GM21717 (cell line): ENCODE measurements around the gene DLX4.

Experiments
- ATAC-seq: cut with Tn5 transposase; IDR thresholded peaks from one replicate; pipeline ENCODE4 v1.9.1; 2021; ENCODE audit warnings: mild to moderate bottlenecking, moderate library complexity; ENCODE audit not compliant: unreplicated experiment

DLX4 gene

GRCh38 chr17:49969134-49969759 lies at the start of gene DLX4:
Gene DLX4, plus strand, starts transcription at chr17:49969190. Its CDS starts 279 bp downstream, at chr17:49969469.
- ATAC-seq = no peak

GRCh38 chr17:49920030-49920769 lies 48.8 kb upstream of the DLX4 start:
- no peak for ATAC-seq

- no peak for ATAC-seq
These were observed 46.9 kb upstream of the DLX4 start for GRCh38 chr17:49922095-49922494.

- no peak for ATAC-seq
These were observed 44.9 kb upstream of the DLX4 start for GRCh38 chr17:49924116-49924515.

- ATAC-seq = no peak
These were observed 44.4 kb upstream of the DLX4 start for GRCh38 chr17:49924589-49924988.

- ATAC-seq = no peak
These were observed 43.1 kb upstream of the DLX4 start for GRCh38 chr17:49925921-49926320.

GRCh38 chr17:49926886-49927285 lies 42.1 kb upstream of the DLX4 start:
- no peak for ATAC-seq

GRCh38 chr17:49928126-49928800 lies 40.7 kb upstream of the DLX4 start:
- no peak for ATAC-seq

- ATAC-seq = no peak
These were observed 40.0 kb upstream of the DLX4 start for GRCh38 chr17:49928837-49929475.

GRCh38 chr17:49930880-49931279 lies 38.1 kb upstream of the DLX4 start:
- no peak for ATAC-seq

GRCh38 chr17:49931416-49932137 lies 37.4 kb upstream of the DLX4 start:
- no peak for ATAC-seq

GRCh38 chr17:49932138-49932723 lies 36.8 kb upstream of the DLX4 start:
- no peak for ATAC-seq

- no peak for ATAC-seq
These were observed 36.1 kb upstream of the DLX4 start for GRCh38 chr17:49932901-49933300.

- ATAC-seq = no peak
These were observed 33.3 kb upstream of the DLX4 start for GRCh38 chr17:49935526-49936210.

GRCh38 chr17:49936386-49936785 lies 32.6 kb upstream of the DLX4 start:
- no peak for ATAC-seq

GRCh38 chr17:49939318-49939717 lies 29.7 kb upstream of the DLX4 start:
- ATAC-seq = no peak

- ATAC-seq = no peak
These were observed 27.6 kb upstream of the DLX4 start for GRCh38 chr17:49941427-49941826.

- no peak for ATAC-seq
These were observed 26.0 kb upstream of the DLX4 start for GRCh38 chr17:49942947-49943346.

GRCh38 chr17:49944273-49944870 lies 24.6 kb upstream of the DLX4 start:
- ATAC-seq = no peak

GRCh38 chr17:49946208-49946607 lies 22.8 kb upstream of the DLX4 start:
- no peak for ATAC-seq
